PC-9 (cell line): ENCODE results near the gene KRTAP10-10. TPM values are rescaled to one million over a fixed set of nuclear protein-coding genes. Genes with fewer than 3 reads are reported as not detected.

ENCODE experiments used
- BruUV-seq: library from RNA; stranded (reverse); fragments of 400-500 nt; replicated peaks from 2 replicates; lab custom pipeline; 2021; lab: Mats Ljungman, UMichigan
- CTCF ChIA-PET: fragments of 300-600 bp; sonication (Branson Sonifier 250); formaldehyde crosslinking; loops from one replicate; lab custom pipeline; 2022; ENCODE audit warnings: antibody characterized with exemption; lab: Charles Lee
- POLR2A ChIA-PET: fragments of 300-600 bp; sonication (Branson Sonifier 250); formaldehyde crosslinking; loops from one replicate; lab custom pipeline; 2022; ENCODE audit warnings: antibody characterized with exemption; ENCODE audit not compliant: unreplicated experiment; lab: Charles Lee
- DNase-seq, 2 experiments: peaks; one replicate each; pipeline versions ENCODE4 v3.0.0 to v3.0.0-alpha.2; 2015 to 2022; ENCODE audit warnings: mixed read lengths in 1 of 2
- H2AFZ ChIP-seq: fragments of 200-600 bp; sonication (generic); 2 replicates; pipeline ENCODE4 v1.8.1; 2017; ENCODE audit warnings: antibody characterized with exemption
- H3F3A ChIP-seq: fragments of 200-600 bp; sonication (generic); 2 replicates; pipeline ENCODE4 v1.8.1; 2017; ENCODE audit warnings: antibody characterized with exemption, mild to moderate bottlenecking, low read depth; ENCODE audit not compliant: insufficient read depth
- H3K27ac ChIP-seq: fragments of 200-600 bp; sonication (generic); 2 replicates; pipeline ENCODE4 v1.6.1; 2016; ENCODE audit warnings: mixed run types
- H3K27me3 ChIP-seq: fragments of 200-600 bp; sonication (generic); 2 replicates; pipeline ENCODE4 v1.6.1; 2016; ENCODE audit warnings: low read depth, mixed run types; ENCODE audit not compliant: insufficient read depth
- H3K36me3 ChIP-seq: fragments of 200-600 bp; sonication (generic); 2 replicates; pipeline ENCODE4 v1.6.1; 2016; ENCODE audit warnings: low read depth, mixed run types
- H3K4me1 ChIP-seq: fragments of 200-600 bp; sonication (generic); replicated peaks from 2 replicates; pipeline ENCODE4 v1.6.1; 2016; ENCODE audit warnings: mixed run types; ENCODE audit not compliant: insufficient read depth
- H3K4me2 ChIP-seq: fragments of 200-600 bp; sonication (generic); 2 replicates; pipeline ENCODE4 v1.6.1; 2017; ENCODE audit warnings: mixed run types
- H3K4me3 ChIP-seq: fragments of 200-600 bp; sonication (generic); 2 replicates; pipeline ENCODE4 v1.6.1; 2016; ENCODE audit warnings: mixed run types
- H3K79me2 ChIP-seq: fragments of 200-600 bp; sonication (generic); 2 replicates; pipeline ENCODE4 v1.6.1; 2017; ENCODE audit warnings: low read depth, mixed run types
- H3K9me2 ChIP-seq: fragments of 200-600 bp; sonication (generic); 2 replicates; pipeline ENCODE4 v1.8.1; 2017; ENCODE audit warnings: mild to moderate bottlenecking; ENCODE audit not compliant: insufficient read depth
- H3K9me3 ChIP-seq: fragments of 200-600 bp; sonication (generic); 2 replicates; pipeline ENCODE4 v1.8.1; 2016; ENCODE audit warnings: low read depth; ENCODE audit not compliant: insufficient read depth
- H4K20me1 ChIP-seq: fragments of 200-600 bp; sonication (generic); 2 replicates; pipeline ENCODE4 v1.8.1; 2017; ENCODE audit not compliant: insufficient read depth
- CTCF ChIP-seq: fragments of 200-600 bp; sonication (generic); conservative IDR thresholded peaks from 2 replicates; pipeline ENCODE4 v1.6.1; 2017; ENCODE audit warnings: mixed run types, antibody characterized with exemption, mild to moderate bottlenecking, moderate library complexity
- EZH2 ChIP-seq: fragments of 200-600 bp; sonication (generic); IDR thresholded peaks from 2 replicates; pipeline ENCODE4 v1.8.0; 2017; ENCODE audit warnings: antibody characterized with exemption, low read depth
- intact Hi-C: fragments of 100-400 bp; cut with micrococcal nuclease; formaldehyde crosslinking; loops from one replicate; pipeline ENCODE4 v1.10.0; 2022; ENCODE audit not compliant: unreplicated experiment
- total RNA-seq: library from RNA; stranded (reverse); gene quantifications from 2 replicates; pipeline ENCODE4 v1.2.3, GENCODE V29; 2021

KRTAP10-10 gene
- total RNA-seq, 1 experiment from 2014 or later = not detected

GRCh38 chr21:44681152-44681551, 44.0 kb downstream of the KRTAP10-10 start:
- H3K4me3 ChIP-seq = no peak overlapping the region
- intact Hi-C loops = no loop called here
- no peaks in the 10 kb centered on the region for H4K20me1 ChIP-seq
- BruUV-seq = no TSS peak
- H3F3A ChIP-seq = no peaks in the 10 kb centered on the region
- H3K9me2 ChIP-seq = no peaks in the 10 kb centered on the region
- H3K4me2 ChIP-seq = no peak overlapping the region
- no peaks in the 10 kb centered on the region for H3K79me2 ChIP-seq
- ChIA-PET POLR2A (no interaction called here), CTCF (no interaction called here)
- H3K9me3 ChIP-seq = no peaks in the 10 kb centered on the region
- TF ChIP-seq EZH2 = no peak
- no peak for TF ChIP-seq CTCF
- no peak for DNase-seq
- peaks cover 89% of the 10 kb centered on the region for H3K27me3 ChIP-seq
- H3K4me1 ChIP-seq = no peaks in the 10 kb centered on the region
- H3K36me3 ChIP-seq = no peaks in the 10 kb centered on the region
- H3K27ac ChIP-seq = no peak overlapping the region
- no peak overlapping the region for H2AFZ ChIP-seq

GRCh38 chr21:44681861-44682579, 44.9 kb downstream of the KRTAP10-10 start, which contains the start of gene KRTAP12-1:
Gene KRTAP12-1, minus strand, starts transcription at chr21:44682163. Its CDS starts 40 bp downstream, at chr21:44682123.
- Histone ChIP-seq H3K79me2 (no peaks in the 10 kb centered on the region), H2AFZ (no peak within 1 kb of the TSS), H3K9me2 (no peaks in the 10 kb centered on the region), H3K27ac (no peak within 1 kb of the TSS), H3K4me3 (no peak within 1 kb of the TSS), H3K4me1 (no peaks in the 10 kb centered on the region), H3K36me3 (no peaks in the 10 kb centered on the region), H3K27me3 (peaks cover 87% of the 10 kb centered on the region), H3K4me2 (no peak within 1 kb of the TSS), H4K20me1 (no peaks in the 10 kb centered on the region), H3F3A (no peaks in the 10 kb centered on the region), H3K9me3 (no peaks in the 10 kb centered on the region)
- CTCF ChIA-PET = interaction anchor here (0.5 kb wide), 1 partner anchor 17 kb away, joined by 6 read pairs; no protein-coding TSS in a partner anchor
- TF ChIP-seq CTCF (no peak), EZH2 (no peak)
- intact Hi-C loops = no loop called here
- no TSS peak for BruUV-seq
- no peak for DNase-seq
- POLR2A ChIA-PET = no interaction called here

- CTCF ChIA-PET = interaction anchor here (0.5 kb wide), 1 partner anchor 16 kb away, joined by 6 read pairs; no protein-coding TSS in a partner anchor
- H3K9me2 ChIP-seq = no peaks in the 10 kb centered on the region
- no peak overlapping the region for H3K4me2 ChIP-seq
- DNase-seq = no peak
- no TSS peak for BruUV-seq
- no peaks in the 10 kb centered on the region for H3K4me1 ChIP-seq
- H3K27me3 ChIP-seq = peaks cover 87% of the 10 kb centered on the region
- intact Hi-C loops = no loop called here
- no peaks in the 10 kb centered on the region for H3K79me2 ChIP-seq
- no peaks in the 10 kb centered on the region for H3K9me3 ChIP-seq
- TF ChIP-seq EZH2 = no peak
- TF ChIP-seq CTCF = no peak
- no peaks in the 10 kb centered on the region for H3K36me3 ChIP-seq
- H3F3A ChIP-seq = no peaks in the 10 kb centered on the region
- H3K4me3 ChIP-seq = no peak overlapping the region
- H2AFZ ChIP-seq = no peak overlapping the region
- H3K27ac ChIP-seq = no peak overlapping the region
- POLR2A ChIA-PET = no interaction called here
- H4K20me1 ChIP-seq = no peaks in the 10 kb centered on the region
These were observed 45.5 kb downstream of the KRTAP10-10 start for GRCh38 chr21:44682580-44683151.
